H1 (cell line): ENCODE results near the gene TSPAN5.

ENCODE experiments used
- ATF2 ChIP-seq: IDR thresholded peaks from 2 replicates; pipeline ENCODE4 v1.6.1; 2012; ENCODE audit warnings: low read length, inconsistent platforms
- CTCF ChIP-seq, 3 experiments: IDR thresholded peaks; 1 replicate in 2 of 3; 2 replicates in 1 of 3; pipeline versions ENCODE4 v1.5.1 to v1.6.1; 2011; ENCODE audit warnings: low read length in 3 of 3, mild to moderate bottlenecking in 3 of 3, inconsistent platforms in 2 of 3, low read depth in 1 of 3, moderate library complexity in 1 of 3; ENCODE audit not compliant: insufficient read depth in 1 of 3; ENCODE audit errors: control extremely low read depth in 1 of 3
- MAFK ChIP-seq: IDR thresholded peaks from 2 replicates; pipeline ENCODE4 v1.6.1; 2012; ENCODE audit warnings: low read depth, mild to moderate bottlenecking, improper control_type of control experiment, low read length
- MAX ChIP-seq: IDR thresholded peaks from 2 replicates; pipeline ENCODE4 v1.6.1; 2012; ENCODE audit warnings: inconsistent platforms
- POLR2A ChIP-seq, 2 experiments: IDR thresholded peaks; 1 replicate in 1 of 2; 2 replicates in 1 of 2; pipeline ENCODE4 v1.6.1; 2011; ENCODE audit warnings: low read depth in 2 of 2, low read length in 2 of 2, mild to moderate bottlenecking in 2 of 2; ENCODE audit errors: control extremely low read depth in 1 of 2
- SP1 ChIP-seq: IDR thresholded peaks from 2 replicates; pipeline ENCODE4 v1.6.1; 2011; ENCODE audit warnings: low read depth, low read length

GRCh38 chr4:98512918-98513317 is 145.5 kb downstream of the TSPAN5 start:
- TF ChIP-seq POLR2A (IDR thresholded peaks at IDR 0.05; ENCODE audit: control extremely low read depth in 1 of 2, low read depth in 2 of 2, low read length in 2 of 2) (no peak), CTCF (IDR thresholded peaks at IDR 0.05; ENCODE audit: control extremely low read depth in 1 of 3, insufficient read depth in 1 of 3, low read depth in 1 of 3, low read length in 3 of 3) (no peak), SP1 (no peak), ATF2 (no peak), MAX (no peak), MAFK (no peak)
